ENCODE results near the gene GRIK4.

GRIK4 gene

GRCh38 chr11:120818097-120818496 is 306.5 kb downstream of the GRIK4 start:
- no peak for DNase-seq

DNA sequence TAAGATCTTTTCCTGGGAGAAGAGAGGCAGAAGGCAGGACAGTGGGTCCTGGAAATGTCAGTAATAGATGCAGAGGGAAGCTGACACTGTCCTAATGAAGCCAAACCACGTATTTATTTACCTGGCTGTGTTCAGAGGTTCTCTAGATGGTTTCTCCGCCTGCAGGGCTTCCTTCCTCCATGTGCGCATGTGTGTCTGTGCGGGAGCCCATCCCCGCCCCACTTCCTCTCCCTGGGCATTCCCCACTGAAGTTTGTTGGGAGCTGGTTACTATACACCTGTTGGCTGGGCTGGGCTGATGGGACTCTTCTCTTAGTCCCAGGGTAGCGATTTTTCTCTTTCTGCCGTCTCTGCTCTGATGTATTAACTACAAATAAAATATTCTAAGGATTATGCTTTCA is 307.5 kb downstream of the GRIK4 start:
- no peak for DNase-seq

GRCh38 chr11:120819437-120820365 is 308.2 kb downstream of the GRIK4 start:
- no peak for DNase-seq

- DNase-seq, result no peak
These were observed 311.6 kb downstream of the GRIK4 start for GRCh38 chr11:120823159-120823558.

DNA sequence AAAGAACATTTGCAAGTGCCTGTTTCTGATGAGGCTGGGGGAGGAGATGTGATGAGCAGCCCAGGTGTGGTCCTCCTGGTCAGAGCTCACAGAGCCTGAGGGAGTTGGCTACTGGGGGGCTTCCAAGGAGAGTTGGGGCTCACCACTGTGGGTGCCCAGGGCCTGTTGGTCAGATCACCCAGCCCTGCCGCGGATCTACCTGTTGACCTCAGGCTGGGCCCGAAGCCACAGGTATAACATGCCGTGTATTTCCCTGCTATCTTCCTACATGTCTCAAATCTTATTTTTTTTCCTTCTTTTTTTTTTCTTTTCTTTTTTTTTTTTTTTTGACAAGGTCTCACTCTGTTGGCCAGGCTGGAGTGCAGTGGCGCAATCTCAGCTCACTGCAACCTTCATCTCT is 312.7 kb downstream of the GRIK4 start:
- DNase-seq, result no peak

DNA sequence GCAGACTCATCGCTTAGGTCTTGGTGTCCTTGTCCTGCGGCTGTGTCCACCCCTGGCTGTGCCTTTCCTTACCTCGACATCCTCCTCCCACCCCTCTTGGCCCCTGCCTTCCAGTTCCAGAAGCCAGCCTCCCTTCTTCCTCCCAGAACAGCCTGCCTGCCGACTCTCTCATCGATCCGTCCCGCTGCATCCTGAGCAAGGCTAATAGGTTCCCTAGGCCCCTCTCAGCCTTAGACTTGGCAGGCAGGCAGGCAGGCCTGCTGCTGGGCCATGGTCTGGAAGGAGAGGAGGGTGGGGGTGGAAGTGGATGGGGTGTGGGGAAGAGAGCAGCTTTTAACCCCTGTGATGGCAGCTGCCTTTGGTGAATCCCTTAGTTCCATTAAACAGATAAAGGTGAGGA is 315.6 kb downstream of the GRIK4 start:
- no peak for DNase-seq

DNA sequence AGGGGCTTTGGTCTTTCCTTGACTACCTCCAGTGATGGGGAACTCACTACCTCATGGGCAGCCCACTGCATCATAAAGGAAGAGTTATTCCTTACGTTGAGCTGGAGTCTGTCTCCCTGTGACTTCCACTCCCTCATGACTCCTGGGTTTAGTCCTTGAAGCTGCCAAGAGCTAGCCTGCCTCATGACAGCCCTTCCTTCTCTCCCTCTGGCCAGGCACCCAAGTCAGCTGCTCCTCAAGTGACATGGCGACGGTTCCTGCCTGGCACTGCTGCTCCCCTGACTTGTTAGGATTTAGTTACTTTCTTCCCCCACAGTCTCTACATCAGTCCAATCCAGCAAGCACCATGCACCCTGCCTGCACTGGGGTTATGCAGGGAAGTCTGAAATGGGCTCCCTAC is 316.3 kb downstream of the GRIK4 start:
- DNase-seq, result no peak

DNA sequence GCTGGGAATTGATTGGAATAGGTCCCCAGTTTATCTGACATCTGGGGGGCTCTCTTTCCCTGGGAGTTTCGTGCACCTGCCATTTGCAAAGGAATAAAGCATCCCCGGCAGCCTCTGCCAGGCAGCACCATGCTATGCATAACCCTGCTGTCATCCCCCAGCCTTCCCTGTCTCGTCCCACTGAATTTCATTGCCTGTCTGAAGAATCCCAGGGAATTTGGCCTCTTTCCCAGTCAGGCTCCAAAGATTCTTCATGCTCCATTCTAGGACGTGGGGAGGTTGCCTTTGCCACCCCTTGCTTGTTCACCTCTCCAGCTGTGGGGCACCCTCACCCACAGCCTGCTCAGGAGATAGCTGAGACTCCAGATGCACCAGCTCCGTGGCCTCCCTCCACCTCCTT is 317.3 kb downstream of the GRIK4 start:
- no peak for DNase-seq

DNA sequence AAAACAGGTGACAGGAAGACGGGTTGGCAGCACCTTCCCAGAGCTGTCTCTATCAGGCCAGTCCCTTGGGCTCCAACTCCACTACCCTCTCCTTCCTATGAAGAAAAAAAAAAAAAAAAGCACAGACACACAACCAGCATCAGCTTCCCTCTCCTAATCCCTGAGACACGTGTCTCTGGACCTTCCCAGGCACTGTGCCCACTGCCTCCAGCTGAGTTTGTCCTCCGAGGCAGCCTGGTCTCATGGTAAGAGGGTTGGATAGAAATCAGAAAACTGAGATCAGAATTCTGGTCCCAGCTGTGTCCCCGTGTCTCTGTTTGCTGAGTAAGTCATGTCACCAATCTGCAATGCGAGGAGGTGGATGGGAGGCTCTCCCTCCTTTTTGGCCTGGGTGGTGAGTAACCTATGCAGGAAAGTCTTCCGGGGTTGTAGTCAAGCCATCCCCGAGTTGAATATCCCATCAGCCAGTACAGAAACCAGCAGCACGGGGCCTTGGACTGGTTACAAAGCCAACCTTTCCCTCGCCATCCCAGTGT is 318.6 kb downstream of the GRIK4 start:
- no peak for DNase-seq

DNA sequence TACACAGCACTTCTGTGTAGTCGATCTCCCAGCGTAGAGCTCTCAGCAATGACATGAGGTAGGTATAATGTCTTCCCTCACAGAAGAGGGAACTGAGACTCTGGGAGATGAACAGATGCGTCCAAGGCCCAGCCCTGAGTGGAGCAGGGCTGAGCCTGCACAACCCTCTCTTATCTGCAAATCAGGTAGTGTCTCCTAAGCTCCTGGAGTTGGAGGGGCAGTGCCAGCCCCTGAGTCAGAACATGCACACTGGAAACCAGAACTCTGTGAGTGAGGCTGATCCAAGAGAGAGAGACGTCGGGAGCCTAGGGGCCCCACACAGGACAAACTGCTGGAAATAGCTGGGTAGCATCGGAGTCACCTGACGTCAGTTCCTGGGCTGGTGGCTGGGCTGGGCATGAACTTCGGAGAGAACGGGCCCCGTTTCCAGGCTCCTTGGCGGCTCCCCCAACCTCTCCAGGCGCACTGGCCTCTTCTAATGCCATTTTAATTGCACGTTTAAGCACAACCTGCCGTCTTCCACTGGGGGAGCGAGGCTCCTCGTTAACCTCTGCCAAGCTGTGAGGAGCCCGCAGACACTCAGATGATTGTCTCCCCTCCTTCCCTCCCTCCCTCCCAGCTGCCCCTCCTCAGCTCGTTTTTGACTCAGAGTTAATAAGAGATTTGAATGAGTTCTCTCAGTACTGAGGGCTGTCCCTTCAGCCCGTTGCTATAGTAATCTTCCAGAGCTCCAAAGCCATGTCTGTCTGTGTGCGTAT is 321.1 kb downstream of the GRIK4 start:
- peak; percentile 95 for DNase-seq

DNA sequence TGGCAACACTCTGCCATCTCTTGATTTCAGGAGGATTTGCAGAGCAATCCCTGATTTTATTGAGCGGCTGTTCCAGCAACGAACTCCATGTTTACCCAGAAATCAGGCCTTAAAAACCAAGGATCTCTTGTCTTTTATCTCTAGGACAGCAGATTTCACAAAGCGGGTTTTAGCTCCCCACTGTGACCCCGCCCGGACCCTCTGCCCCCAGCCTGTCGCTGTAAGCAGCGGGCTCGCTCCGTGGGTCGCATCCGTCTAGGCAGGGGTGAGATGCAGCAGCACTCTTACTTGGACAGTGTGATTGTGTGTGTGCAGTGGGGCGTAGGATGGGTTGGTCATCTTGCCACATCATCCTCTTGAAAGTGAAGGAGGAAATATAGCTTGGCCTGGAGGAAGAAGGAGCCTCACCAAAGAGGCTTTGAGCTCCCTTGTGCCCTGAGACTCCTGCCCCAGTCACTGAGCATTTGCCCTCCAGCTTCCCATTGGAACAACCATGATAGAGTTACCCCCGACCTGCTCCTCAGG is 323.2 kb downstream of the GRIK4 start:
- no peak for DNase-seq

DNA sequence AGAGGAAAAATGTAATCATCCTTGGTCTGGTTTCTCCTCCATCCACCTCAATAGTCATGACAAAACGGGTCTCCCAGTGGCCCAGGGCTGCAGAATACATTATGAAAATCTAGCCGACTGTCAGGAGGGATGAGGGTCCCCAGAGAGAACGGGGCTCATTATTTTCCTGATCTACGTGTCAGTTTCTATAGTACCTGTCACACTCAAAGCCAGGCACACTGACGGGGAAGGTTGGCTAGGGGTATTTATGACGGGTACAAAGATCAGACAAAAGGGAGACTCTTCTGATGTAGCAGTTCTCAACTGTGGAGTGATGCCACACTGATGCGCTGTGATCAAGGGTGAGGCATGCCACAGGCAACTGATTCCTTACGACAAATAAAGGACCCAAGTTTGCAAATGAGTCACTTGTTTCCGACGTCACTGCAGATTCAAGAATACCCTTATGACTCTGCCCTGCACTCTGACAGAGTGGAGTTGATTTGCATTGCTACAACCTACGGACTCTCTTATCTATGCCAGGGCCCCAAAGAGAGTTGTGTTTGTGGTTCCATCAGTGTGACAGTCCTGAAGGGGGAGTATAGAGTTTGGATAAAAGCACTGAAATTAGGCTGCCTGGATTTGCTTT is 324.2 kb downstream of the GRIK4 start:
- DNase-seq, result peak; percentile 99

GRCh38 chr11:120837696-120838095 is 326.1 kb downstream of the GRIK4 start:
- DNase-seq, result no peak

- no peak for DNase-seq
These were observed 327.7 kb downstream of the GRIK4 start for GRCh38 chr11:120839201-120839600.

- no peak for DNase-seq
These were observed 328.4 kb downstream of the GRIK4 start for GRCh38 chr11:120839846-120840402.

DNA sequence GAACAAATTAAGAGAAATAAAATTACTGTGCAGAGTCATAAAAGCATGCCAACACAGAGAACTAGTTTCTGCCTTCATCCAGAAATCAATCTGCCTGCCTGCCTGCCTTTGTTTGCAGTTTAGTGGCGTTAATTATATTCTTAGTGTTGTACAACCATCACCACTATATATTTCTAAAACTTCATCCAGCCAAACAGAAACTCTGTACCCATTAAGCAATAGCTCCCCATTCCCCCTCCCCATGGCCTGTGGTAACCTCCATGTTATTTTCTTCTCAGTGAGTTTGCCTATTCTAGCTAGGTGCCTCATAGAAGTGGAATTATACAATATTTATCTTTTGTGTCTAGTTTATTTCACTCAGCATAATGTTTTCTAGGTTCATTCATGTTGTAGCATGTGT is 329.1 kb downstream of the GRIK4 start:
- DNase-seq, result no peak

DNA sequence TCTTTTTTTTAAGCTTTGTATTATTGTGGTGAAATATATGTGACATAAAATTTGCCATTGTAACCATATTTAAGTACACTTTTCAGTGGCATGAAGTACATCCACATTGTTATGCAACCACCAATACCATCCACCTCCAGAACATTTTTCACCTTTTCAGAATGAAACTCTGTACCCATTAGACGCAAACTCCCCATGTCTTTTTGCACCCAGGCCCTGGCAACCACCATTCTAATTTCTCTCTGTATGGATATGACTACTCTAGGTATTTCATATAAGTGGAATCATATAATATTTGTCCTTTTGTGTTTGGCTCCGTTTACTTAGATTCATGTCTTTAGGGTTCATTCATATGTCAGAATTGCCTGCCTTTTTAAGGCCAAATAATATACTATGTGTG is 329.5 kb downstream of the GRIK4 start:
- no peak for DNase-seq

GRCh38 chr11:120842195-120842594 is 330.6 kb downstream of the GRIK4 start:
- DNase-seq, result no peak

DNA sequence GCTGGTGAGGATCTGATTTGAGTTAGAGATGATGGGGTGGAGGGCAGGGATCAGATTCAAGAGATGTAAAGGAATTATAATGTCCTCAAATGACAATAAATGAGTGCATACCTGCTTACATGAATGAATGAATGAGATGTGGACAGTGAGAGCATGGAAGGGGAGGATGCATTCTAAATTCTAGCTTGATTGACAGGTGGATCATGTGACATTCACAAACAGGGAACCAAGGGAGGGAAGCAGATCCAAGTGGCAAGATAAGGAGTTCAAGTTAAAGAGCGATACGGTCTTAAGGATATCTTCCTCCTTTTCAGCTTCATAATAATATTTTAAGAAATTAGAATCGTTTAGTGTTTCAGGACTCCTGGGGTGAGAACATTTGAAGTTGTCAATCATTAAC is 341.9 kb downstream of the GRIK4 start:
- no peak for DNase-seq

- DNase-seq, result no peak
These were observed 343.4 kb downstream of the GRIK4 start for GRCh38 chr11:120854988-120855387.

- no peak for DNase-seq
These were observed 346.0 kb downstream of the GRIK4 start for GRCh38 chr11:120857508-120857907.

GRCh38 chr11:120858740-120859139 is 347.2 kb downstream of the GRIK4 start:
- DNase-seq, result no peak

Data from NCI-H526 treated with DMSO at 0.1 percent for 48 hours (cell line).